HG02981 (cell line): ENCODE measurements around the gene MAPK11.

Experiments used
- ATAC-seq: cut with Tn5 transposase; IDR thresholded peaks from one replicate; pipeline ENCODE4 v1.9.1; 2021; ENCODE audit warnings: mild to moderate bottlenecking, moderate library complexity; ENCODE audit not compliant: unreplicated experiment

MAPK11 gene

GRCh38 chr22:50227579-50228215 is 42.5 kb downstream of the MAPK11 start:
- no peak for ATAC-seq

GRCh38 chr22:50226875-50227165 is 43.4 kb downstream of the MAPK11 start:
- ATAC-seq, result no peak

GRCh38 chr22:50226063-50226874 is 43.9 kb downstream of the MAPK11 start:
- ATAC-seq, result no peak

- no peak for ATAC-seq
These were observed 44.8 kb downstream of the MAPK11 start for GRCh38 chr22:50225200-50225969.

GRCh38 chr22:50224071-50224470 is 46.1 kb downstream of the MAPK11 start:
- no peak for ATAC-seq

- no peak for ATAC-seq
These were observed 47.7 kb downstream of the MAPK11 start for GRCh38 chr22:50222508-50222907.

GRCh38 chr22:50221410-50222300 is 48.5 kb downstream of the MAPK11 start:
- no peak for ATAC-seq

GRCh38 chr22:50220603-50221409 is 49.4 kb downstream of the MAPK11 start:
- ATAC-seq, result no peak

GRCh38 chr22:50219800-50220602 is 50.2 kb downstream of the MAPK11 start:
- ATAC-seq, result no peak

GRCh38 chr22:50218996-50219727 is 51.0 kb downstream of the MAPK11 start:
- ATAC-seq, result no peak

GRCh38 chr22:50218153-50218995 is 51.8 kb downstream of the MAPK11 start:
- ATAC-seq, result no peak

- ATAC-seq, result no peak
These were observed 52.5 kb downstream of the MAPK11 start for GRCh38 chr22:50217543-50218152.

- no peak for ATAC-seq
These were observed 53.3 kb downstream of the MAPK11 start for GRCh38 chr22:50216684-50217520.

GRCh38 chr22:50216055-50216683 is 54.0 kb downstream of the MAPK11 start:
- no peak for ATAC-seq

- ATAC-seq, result no peak
These were observed 54.7 kb downstream of the MAPK11 start for GRCh38 chr22:50215297-50216054.
